K562 (cell line): ENCODE measurements around the gene KIN. TPM values are rescaled to one million over a fixed set of nuclear protein-coding genes. Genes with fewer than 3 reads are reported as not detected.

Experiments used
- BDP1 ChIP-seq: IDR thresholded peaks from 3 replicates; pipeline ENCODE4 v1.6.1; 2011; ENCODE audit not compliant: insufficient read length, insufficient read depth
- ELF1 ChIP-seq: fragments of 200-800 bp; sonication (Bioruptor generic); IDR thresholded peaks from 2 replicates; pipeline ENCODE4 v1.6.1; 2016; ENCODE audit warnings: missing genetic modification characterization, missing compliant biosample characterization
- EP300 ChIP-seq: IDR thresholded peaks from 2 replicates; pipeline ENCODE4 v1.6.1; 2012; ENCODE audit warnings: low read length, improper control_type of control experiment
- ETV1 ChIP-seq: fragments of 450-650 bp; conservative IDR thresholded peaks from 2 replicates; pipeline ENCODE4 v1.6.1; 2016; ENCODE audit warnings: missing genetic modification characterization, control low read depth, low read depth, missing compliant biosample characterization
- GATA2 ChIP-seq: sonication (generic); formaldehyde crosslinking; IDR thresholded peaks from 2 replicates; pipeline ENCODE4 v1.4.0; 2020; ENCODE audit warnings: mild to moderate bottlenecking, missing genetic modification reagents
- GTF3C2 ChIP-seq: IDR thresholded peaks from 3 replicates; pipeline ENCODE4 v1.6.1; 2011; ENCODE audit warnings: borderline replicate concordance, mild to moderate bottlenecking, moderate library complexity; ENCODE audit not compliant: insufficient read length; ENCODE audit errors: extremely low read depth
- IRF2 ChIP-seq: sonication (generic); formaldehyde crosslinking; IDR thresholded peaks from 2 replicates; pipeline ENCODE4 v1.8.1; 2022; ENCODE audit warnings: mild to moderate bottlenecking, missing genetic modification reagents
- KDM5B ChIP-seq: fragments of 200-600 bp; sonication (generic); IDR thresholded peaks from 2 replicates; pipeline ENCODE4 v1.6.1; 2012; ENCODE audit warnings: low read depth, mild to moderate bottlenecking, moderate library complexity, low read length, control low read depth, inconsistent platforms; ENCODE audit not compliant: insufficient replicate concordance
- MECOM ChIP-seq: fragments of 250-450 bp; sonication (Bioruptor Pico); IDR thresholded peaks from 2 replicates; pipeline ENCODE4 v1.8.0; 2022; ENCODE audit warnings: inconsistent platforms
- MYNN ChIP-seq, 2 experiments: sonication (generic); formaldehyde crosslinking in 1 of 2; IDR thresholded peaks; 2 replicates each; pipeline versions ENCODE4 v1.5.0 to v1.6.1; 2016 to 2020; ENCODE audit warnings: antibody characterized with exemption in 1 of 2, missing genetic modification reagents in 1 of 2
- NFE2 ChIP-seq: IDR thresholded peaks from 2 replicates; pipeline ENCODE4 v1.6.1; 2014; ENCODE audit warnings: antibody characterized with exemption, low read depth
- NFRKB ChIP-seq: fragments of 450-650 bp; IDR thresholded peaks from 2 replicates; pipeline ENCODE4 v1.6.1; 2016; ENCODE audit warnings: low read depth
- PHTF2 ChIP-seq: fragments of 250-450 bp; sonication (Bioruptor Pico); IDR thresholded peaks from 2 replicates; pipeline ENCODE4 v1.5.0; 2021; ENCODE audit warnings: mild to moderate bottlenecking
- TAF1 ChIP-seq: IDR thresholded peaks from 2 replicates; pipeline ENCODE4 v1.6.1; 2011; ENCODE audit warnings: mild to moderate bottlenecking, low read length, moderate library complexity; ENCODE audit not compliant: insufficient read depth, control insufficient read depth, severe bottlenecking; ENCODE audit errors: extremely low read depth
- ZBTB17 ChIP-seq: fragments of 450-650 bp; formaldehyde crosslinking; IDR thresholded peaks from 2 replicates; pipeline ENCODE4 v1.4.0; 2020; ENCODE audit warnings: mild to moderate bottlenecking
- ZEB2 ChIP-seq: fragments of 450-650 bp; IDR thresholded peaks from 2 replicates; pipeline ENCODE4 v1.6.1; 2016
- ZNF316 ChIP-seq: fragments of 450-650 bp; IDR thresholded peaks from 2 replicates; pipeline ENCODE4 v1.6.1; 2016
- ZNF75A ChIP-seq: fragments of 450-650 bp; formaldehyde crosslinking; IDR thresholded peaks from 2 replicates; pipeline ENCODE4 v1.4.0; 2020; ENCODE audit warnings: mild to moderate bottlenecking
- polyA plus RNA-seq, 8 experiments: library from polyadenylated mRNA; depleted of rRNA in 4 of 8; stranded (reverse) in 5 of 8; unstranded in 3 of 8; fragments of >200 nt; fragmentation: Nextera tagmentation in 2 of 8; fragmentation: Illumina TruSeq in 1 of 8; extraction: Ambion mirVana in 2 of 8; extraction: Trizol in 1 of 8; gene quantifications; 2 replicates each; pipeline versions ENCODE4 v1.2.1 to v1.2.3, GENCODE V29; 2011 to 2014; ENCODE audit warnings: inconsistent platforms in 1 of 8, missing spikeins in 1 of 8
- total RNA-seq, 7 experiments: library from RNA; depleted of rRNA in 6 of 7; stranded (reverse); fragments of >200 nt in 6 of 7; fragmentation: Illumina TruSeq in 2 of 7; extraction: Trizol in 2 of 7; gene quantifications; 2 replicates each; pipeline versions ENCODE4 v1.2.1 to v1.2.3, GENCODE V29; 2011 to 2021; ENCODE audit warnings: low replicate concordance in 1 of 7
- TF ChIP-seq, protein P1 (sequence below): fragments of 450-650 bp; IDR thresholded peaks from 2 replicates; pipeline ENCODE4 v1.7.0; 2016; ENCODE audit warnings: borderline replicate concordance
- TF ChIP-seq, protein P2 (sequence below): fragments of 250-450 bp; sonication (Bioruptor Pico); IDR thresholded peaks from 2 replicates; pipeline ENCODE4 v1.4.0; 2020; ENCODE audit warnings: mild to moderate bottlenecking
- TF ChIP-seq, protein P3 (sequence below): fragments of 250-450 bp; sonication (Bioruptor Pico); IDR thresholded peaks from 2 replicates; pipeline ENCODE4 v1.4.0; 2020; ENCODE audit warnings: mild to moderate bottlenecking, moderate library complexity

KIN gene
- total and polyA plus RNA-seq, 9 of the 15 experiments (the other 6 are each of a cell fraction or from before 2014, with no cell fraction given) = 11.7 to 35.6 (median 16.0) TPM

DNA sequence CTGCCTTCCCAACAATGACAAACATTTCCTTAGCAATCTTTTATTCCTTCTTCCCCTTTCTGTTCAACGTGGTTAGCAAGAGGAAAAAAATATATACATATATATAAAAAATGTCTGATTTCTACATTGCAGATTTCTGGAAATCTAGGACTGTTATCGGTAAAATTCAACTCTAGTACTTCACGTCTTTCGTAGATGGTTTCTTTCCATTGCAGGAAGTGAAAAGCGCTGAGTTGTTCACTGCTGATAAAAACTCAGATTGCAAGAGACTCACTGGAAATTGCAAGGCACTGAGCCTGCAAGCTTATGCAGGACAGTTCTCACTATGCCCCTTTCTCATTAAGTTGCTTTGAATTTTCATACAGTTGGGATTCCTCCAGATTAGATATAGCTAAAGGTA is 23.9 kb downstream of the KIN start (continued):
- TF ChIP-seq TAF1 (no peak), MYNN (IDR thresholded peaks at IDR 0.05) (no peak), MYNN (CRISPR knock-in tag; IDR thresholded peaks at IDR 0.05) (no peak), EP300 (peak; percentile 58), KDM5B (no peak), IRF2 (no peak), BDP1 (no peak), ZEB2 (no peak), MECOM (CRISPR knock-in tag) (no peak), ZNF75A (CRISPR knock-in tag) (no peak), ETV1 (tag) (peak; percentile 58; the same call in 1 of the 2 replicates), GTF3C2 (no peak), ZBTB17 (CRISPR knock-in tag) (no peak), PHTF2 (CRISPR knock-in tag) (no peak), ZNF316 (peak; percentile 35; the same call in 1 of the 2 replicates), NFE2 (peak; percentile 82), NFRKB (no peak), GATA2 (CRISPR knock-in tag) (no peak), ELF1 (peak; percentile 46)
- TF ChIP-seq, protein P1, sequence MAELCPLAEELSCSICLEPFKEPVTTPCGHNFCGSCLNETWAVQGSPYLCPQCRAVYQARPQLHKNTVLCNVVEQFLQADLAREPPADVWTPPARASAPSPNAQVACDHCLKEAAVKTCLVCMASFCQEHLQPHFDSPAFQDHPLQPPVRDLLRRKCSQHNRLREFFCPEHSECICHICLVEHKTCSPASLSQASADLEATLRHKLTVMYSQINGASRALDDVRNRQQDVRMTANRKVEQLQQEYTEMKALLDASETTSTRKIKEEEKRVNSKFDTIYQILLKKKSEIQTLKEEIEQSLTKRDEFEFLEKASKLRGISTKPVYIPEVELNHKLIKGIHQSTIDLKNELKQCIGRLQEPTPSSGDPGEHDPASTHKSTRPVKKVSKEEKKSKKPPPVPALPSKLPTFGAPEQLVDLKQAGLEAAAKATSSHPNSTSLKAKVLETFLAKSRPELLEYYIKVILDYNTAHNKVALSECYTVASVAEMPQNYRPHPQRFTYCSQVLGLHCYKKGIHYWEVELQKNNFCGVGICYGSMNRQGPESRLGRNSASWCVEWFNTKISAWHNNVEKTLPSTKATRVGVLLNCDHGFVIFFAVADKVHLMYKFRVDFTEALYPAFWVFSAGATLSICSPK = no peak
- TF ChIP-seq, protein P2, sequence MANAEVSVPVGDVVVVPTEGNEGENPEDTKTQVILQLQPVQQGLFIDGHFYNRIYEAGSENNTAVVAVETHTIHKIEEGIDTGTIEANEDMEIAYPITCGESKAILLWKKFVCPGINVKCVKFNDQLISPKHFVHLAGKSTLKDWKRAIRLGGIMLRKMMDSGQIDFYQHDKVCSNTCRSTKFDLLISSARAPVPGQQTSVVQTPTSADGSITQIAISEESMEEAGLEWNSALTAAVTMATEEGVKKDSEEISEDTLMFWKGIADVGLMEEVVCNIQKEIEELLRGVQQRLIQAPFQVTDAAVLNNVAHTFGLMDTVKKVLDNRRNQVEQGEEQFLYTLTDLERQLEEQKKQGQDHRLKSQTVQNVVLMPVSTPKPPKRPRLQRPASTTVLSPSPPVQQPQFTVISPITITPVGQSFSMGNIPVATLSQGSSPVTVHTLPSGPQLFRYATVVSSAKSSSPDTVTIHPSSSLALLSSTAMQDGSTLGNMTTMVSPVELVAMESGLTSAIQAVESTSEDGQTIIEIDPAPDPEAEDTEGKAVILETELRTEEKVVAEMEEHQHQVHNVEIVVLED = no peak
- TF ChIP-seq, protein P3, sequence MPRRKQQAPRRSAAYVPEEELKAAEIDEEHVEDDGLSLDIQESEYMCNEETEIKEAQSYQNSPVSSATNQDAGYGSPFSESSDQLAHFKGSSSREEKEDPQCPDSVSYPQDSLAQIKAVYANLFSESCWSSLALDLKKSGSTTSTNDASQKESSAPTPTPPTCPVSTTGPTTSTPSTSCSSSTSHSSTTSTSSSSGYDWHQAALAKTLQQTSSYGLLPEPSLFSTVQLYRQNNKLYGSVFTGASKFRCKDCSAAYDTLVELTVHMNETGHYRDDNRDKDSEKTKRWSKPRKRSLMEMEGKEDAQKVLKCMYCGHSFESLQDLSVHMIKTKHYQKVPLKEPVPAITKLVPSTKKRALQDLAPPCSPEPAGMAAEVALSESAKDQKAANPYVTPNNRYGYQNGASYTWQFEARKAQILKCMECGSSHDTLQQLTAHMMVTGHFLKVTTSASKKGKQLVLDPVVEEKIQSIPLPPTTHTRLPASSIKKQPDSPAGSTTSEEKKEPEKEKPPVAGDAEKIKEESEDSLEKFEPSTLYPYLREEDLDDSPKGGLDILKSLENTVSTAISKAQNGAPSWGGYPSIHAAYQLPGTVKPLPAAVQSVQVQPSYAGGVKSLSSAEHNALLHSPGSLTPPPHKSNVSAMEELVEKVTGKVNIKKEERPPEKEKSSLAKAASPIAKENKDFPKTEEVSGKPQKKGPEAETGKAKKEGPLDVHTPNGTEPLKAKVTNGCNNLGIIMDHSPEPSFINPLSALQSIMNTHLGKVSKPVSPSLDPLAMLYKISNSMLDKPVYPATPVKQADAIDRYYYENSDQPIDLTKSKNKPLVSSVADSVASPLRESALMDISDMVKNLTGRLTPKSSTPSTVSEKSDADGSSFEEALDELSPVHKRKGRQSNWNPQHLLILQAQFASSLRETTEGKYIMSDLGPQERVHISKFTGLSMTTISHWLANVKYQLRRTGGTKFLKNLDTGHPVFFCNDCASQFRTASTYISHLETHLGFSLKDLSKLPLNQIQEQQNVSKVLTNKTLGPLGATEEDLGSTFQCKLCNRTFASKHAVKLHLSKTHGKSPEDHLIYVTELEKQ (CRISPR knock-in tag) = no peak
